Gastroesophageal sphincter (tissue), 4 donors: Measurements from ENCODE around the gene YKT6. TPM values are rescaled to one million over a fixed set of nuclear protein-coding genes. Genes with fewer than 3 reads are reported as not detected.
"Not testable (repeated sequence)": the region's sequence is repeated elsewhere in the genome, so short reads cannot be mapped to it uniquely, and the experiment has no call there.

Experiments used
- ATAC-seq: fragments of 150-250 bp; one replicate; pipeline ENCODE4 v1.9.1; 2016; ENCODE audit warnings: mild to moderate bottlenecking, moderate library complexity
- H3K27ac ChIP-seq, 4 donors: fragments of 200-600 bp; sonication (generic) in 3 of 4; 1 replicate in 3 of 4; 2 replicates in 1 of 4; pipeline ENCODE4 v1.5.1; 2016 to 2019
- H3K27me3 ChIP-seq: fragments of 200-600 bp; sonication (generic); one replicate; pipeline ENCODE4 v1.5.1; 2019
- H3K36me3 ChIP-seq, 2 donors: fragments of 200-600 bp; sonication (generic); one replicate each; pipeline ENCODE4 v1.5.1; 2019; ENCODE audit warnings: control low read depth in 1 of 2
- H3K4me1 ChIP-seq, 3 donors: fragments of 200-600 bp; sonication (generic); 1 replicate in 2 of 3; 2 replicates in 1 of 3; pipeline ENCODE4 v1.5.1; 2016 to 2019; ENCODE audit warnings: control low read depth in 2 of 3
- H3K4me3 ChIP-seq, 2 donors: fragments of 200-600 bp; sonication (generic); one replicate each; pipeline ENCODE4 v1.5.1; 2019; ENCODE audit warnings: mild to moderate bottlenecking in 1 of 2, moderate library complexity in 1 of 2
- H3K9me3 ChIP-seq, 3 donors: fragments of 200-600 bp; sonication (generic); one replicate each; pipeline ENCODE4 v1.5.1; 2017 to 2019; ENCODE audit warnings: control low read depth in 2 of 3
- CTCF ChIP-seq, 4 experiments: fragments of 200-600 bp in 2 of 4; fragments of 450-650 bp in 2 of 4; sonication (generic) in 1 of 4; IDR thresholded peaks; one replicate each; pipeline ENCODE4 v1.5.1; 2017 to 2019; ENCODE audit warnings: antibody characterized with exemption in 4 of 4, mild to moderate bottlenecking in 2 of 4, moderate library complexity in 2 of 4
- EP300 ChIP-seq: sonication (generic); formaldehyde crosslinking; IDR thresholded peaks from one replicate; pipeline ENCODE4 v1.6.1; 2017; ENCODE audit warnings: antibody characterized with exemption, mild to moderate bottlenecking
- POLR2A ChIP-seq, 2 donors: fragments of 450-650 bp; IDR thresholded peaks; one replicate each; pipeline ENCODE4 v1.6.1; 2017; ENCODE audit warnings: antibody characterized with exemption in 2 of 2, mild to moderate bottlenecking in 2 of 2, moderate library complexity in 1 of 2
- POLR2AphosphoS5 ChIP-seq: sonication (generic); formaldehyde crosslinking; IDR thresholded peaks from one replicate; pipeline ENCODE4 v1.6.1; 2017; ENCODE audit warnings: antibody characterized with exemption
- WGBS, 2 donors: methylation state at CpG; one replicate each; pipeline ENCODE4 v1.1.5; 2018; ENCODE audit warnings: low coverage in 1 of 2; 5-methylcytosine and 5-hydroxymethylcytosine counted together
- total RNA-seq, 4 donors: library from RNA; depleted of rRNA; stranded (reverse); fragments of >200 nt; gene quantifications; one replicate each; pipeline ENCODE4 v1.1.0, GENCODE V29; 2016

The YKT6 gene
- total RNA-seq, 4 donors from 2014 or later, result 50.2 to 79.2 (median 64.1) TPM

- Histone ChIP-seq H3K4me1 (no peaks in the 10 kb centered on the region), H3K27ac (no peak overlapping the region), H3K36me3 (no peaks in the 10 kb centered on the region), H3K9me3 (no peaks in the 10 kb centered on the region), H3K4me3 (no peak overlapping the region), H3K27me3 (peaks cover 44% of the 10 kb centered on the region)
- no peak for ATAC-seq
- no peak for TF ChIP-seq POLR2AphosphoS5
- no peak for TF ChIP-seq CTCF (IDR thresholded peaks at IDR 0.05)
- WGBS, 2 donors, result 51% methylated on average over 2 of the region's 2 CpGs; no CpG with 5 or more reads in 1 of the 2 donors
These were observed 6.7 kb upstream of the YKT6 start for GRCh38 chr7:44194069-44194468.

- H3K4me3 ChIP-seq, result no peak overlapping the region
- H3K4me1 ChIP-seq, result no peaks in the 10 kb centered on the region
- H3K9me3 ChIP-seq, result no peaks in the 10 kb centered on the region
- no peak for TF ChIP-seq POLR2A (IDR thresholded peaks at IDR 0.05)
- no peak for TF ChIP-seq EP300
- no peak for TF ChIP-seq POLR2AphosphoS5
- no peak for TF ChIP-seq CTCF (IDR thresholded peaks at IDR 0.05)
- 83% methylated on average over 1 of the region's 3 CpGs; no CpG with 5 or more reads in 1 of the 2 donors for WGBS, 2 donors
- ATAC-seq, result no peak
- H3K27ac ChIP-seq, result no peak overlapping the region
- no peaks in the 10 kb centered on the region for H3K36me3 ChIP-seq
- H3K27me3 ChIP-seq, result peaks cover 39% of the 10 kb centered on the region
These were observed 6.1 kb upstream of the YKT6 start for GRCh38 chr7:44194562-44195145.

GRCh38 chr7:44195889-44196288, 4.9 kb upstream of the YKT6 start:
- no peak for ATAC-seq
- H3K36me3 ChIP-seq, result no peaks in the 10 kb centered on the region
- no peaks in the 10 kb centered on the region for H3K9me3 ChIP-seq
- no peak for TF ChIP-seq CTCF (IDR thresholded peaks at IDR 0.05)
- no peak for TF ChIP-seq EP300
- TF ChIP-seq POLR2AphosphoS5, result no peak
- no peak for TF ChIP-seq POLR2A (IDR thresholded peaks at IDR 0.05)
- peaks cover 30% of the 10 kb centered on the region for H3K27me3 ChIP-seq
- no peak overlapping the region for H3K27ac ChIP-seq
- no peaks in the 10 kb centered on the region for H3K4me1 ChIP-seq
- no peak overlapping the region for H3K4me3 ChIP-seq
- 11 to 40% methylated on average over 1 of the region's 1 CpG for WGBS, 2 donors

- 33 to 40% methylated on average over 1 to 2 of the region's 3 CpGs for WGBS, 2 donors
- Histone ChIP-seq H3K9me3 (no peaks in the 10 kb centered on the region), H3K36me3 (no peaks in the 10 kb centered on the region), H3K27ac (no peak overlapping the region), H3K4me1 (peaks cover 0 to 4% (median under 1%) of the 10 kb centered on the region in 3 donors), H3K4me3 (no peak overlapping the region), H3K27me3 (peaks cover 30% of the 10 kb centered on the region)
- TF ChIP-seq CTCF (IDR thresholded peaks at IDR 0.05) (peak; percentile 32 to 70 (median 61)), EP300 (no peak), POLR2AphosphoS5 (no peak)
- no peak for ATAC-seq
These were observed 4.3 kb upstream of the YKT6 start for GRCh38 chr7:44196450-44196872.

GRCh38 chr7:44197474-44197873, 3.3 kb upstream of the YKT6 start:
- TF ChIP-seq EP300, result no peak
- no peak for TF ChIP-seq POLR2AphosphoS5
- TF ChIP-seq POLR2A (IDR thresholded peaks at IDR 0.05), result no peak
- no peak for TF ChIP-seq CTCF (IDR thresholded peaks at IDR 0.05)
- Histone ChIP-seq H3K9me3 (no peaks in the 10 kb centered on the region), H3K27ac (no peak overlapping the region), H3K27me3 (peaks cover 23% of the 10 kb centered on the region), H3K4me1 (peaks cover 4 to 14% (median 5%) of the 10 kb centered on the region in 3 donors), H3K36me3 (no peaks in the 10 kb centered on the region), H3K4me3 (no peak overlapping the region)
- no peak for ATAC-seq
- 72 to 74% methylated on average over 5 to 7 of the region's 7 CpGs for WGBS, 2 donors

- no CpG with 5 or more reads among the region's 3 CpGs for WGBS, 2 donors
- not testable (repeated sequence) for ATAC-seq
These were observed 615 bp upstream of the YKT6 start for GRCh38 chr7:44200163-44200562.

More at GRCh38 chr7:44200163-44200562, 615 bp upstream of the YKT6 start:
- peak overlapping the region in 1 of 2 donors; percentile 94 for H3K4me3 ChIP-seq
- H3K27ac ChIP-seq, H3K9me3 ChIP-seq, H3K27me3 ChIP-seq: not testable (repeated sequence)
- peaks cover 0 to 16% of the 10 kb centered on the region in 2 donors for H3K36me3 ChIP-seq
- peaks cover 4 to 22% (median 5%) of the 10 kb centered on the region in 3 donors for H3K4me1 ChIP-seq
